ENCODE measurements around the gene PXMP2.

PXMP2 gene

GRCh38 chr12:132649226-132649945 is 38.0 kb upstream of the PXMP2 start:
- Histone ChIP-seq H3K27me3 (replicated peaks) (no peaks in the 10 kb centered on the region), H3K27ac (no peak overlapping the region), H3K36me3 (replicated peaks) (no peaks in the 10 kb centered on the region), H3K4me3 (ENCODE audit: low read depth, low read length) (no peak overlapping the region)
- TF ChIP-seq CTCF (IDR thresholded peaks at IDR 0.05; ENCODE audit: low read depth, low read length, missing control alignments) = no peak
- no peak for DNase-seq
- in situ Hi-C loops (cut with HindIII; ENCODE audit: low pct_ligation_motif_present, low sequenced_read_pairs) = no loop called here

GRCh38 chr12:132651444-132652100 is 35.8 kb upstream of the PXMP2 start:
- no peak overlapping the region for H3K27ac ChIP-seq
- no peaks in the 10 kb centered on the region for H3K36me3 ChIP-seq (replicated peaks)
- H3K4me3 ChIP-seq (ENCODE audit: low read depth, low read length) = no peak overlapping the region
- in situ Hi-C loops (cut with HindIII; ENCODE audit: low pct_ligation_motif_present, low sequenced_read_pairs) = no loop called here
- no peak for TF ChIP-seq CTCF (IDR thresholded peaks at IDR 0.05; ENCODE audit: low read depth, low read length, missing control alignments)
- H3K27me3 ChIP-seq (replicated peaks) = no peaks in the 10 kb centered on the region
- DNase-seq = no peak

- no peak for DNase-seq
- H3K36me3 ChIP-seq (replicated peaks) = peaks cover 18% of the 10 kb centered on the region
Measured at GRCh38 chr12:132653567-132654290, 33.7 kb upstream of the PXMP2 start.

GRCh38 chr12:132657004-132657727 is 30.2 kb upstream of the PXMP2 start:
- Histone ChIP-seq H3K36me3 (replicated peaks) (peaks cover 25% of the 10 kb centered on the region), H3K27ac (no peak overlapping the region), H3K4me3 (ENCODE audit: low read depth, low read length) (no peak overlapping the region), H3K27me3 (replicated peaks) (no peaks in the 10 kb centered on the region)
- TF ChIP-seq CTCF (IDR thresholded peaks at IDR 0.05; ENCODE audit: low read depth, low read length, missing control alignments) = no peak
- in situ Hi-C loops (cut with HindIII; ENCODE audit: low pct_ligation_motif_present, low sequenced_read_pairs) = no loop called here
- no peak for DNase-seq

More at GRCh38 chr12:132653567-132654290, 33.7 kb upstream of the PXMP2 start:
- no peak overlapping the region for H3K27ac ChIP-seq
- TF ChIP-seq CTCF (IDR thresholded peaks at IDR 0.05; ENCODE audit: low read depth, low read length, missing control alignments) = no peak
- no peak overlapping the region for H3K4me3 ChIP-seq (ENCODE audit: low read depth, low read length)
- in situ Hi-C loops (cut with HindIII; ENCODE audit: low pct_ligation_motif_present, low sequenced_read_pairs) = no loop called here
- H3K27me3 ChIP-seq (replicated peaks) = no peaks in the 10 kb centered on the region

GRCh38 chr12:132658149-132658894 is 29.1 kb upstream of the PXMP2 start:
- no peak for DNase-seq
- Histone ChIP-seq H3K4me3 (ENCODE audit: low read depth, low read length) (no peak overlapping the region), H3K27me3 (replicated peaks) (no peaks in the 10 kb centered on the region), H3K27ac (no peak overlapping the region), H3K36me3 (replicated peaks) (peaks cover 25% of the 10 kb centered on the region)
- TF ChIP-seq CTCF (IDR thresholded peaks at IDR 0.05; ENCODE audit: low read depth, low read length, missing control alignments) = no peak
- in situ Hi-C loops (cut with HindIII; ENCODE audit: low pct_ligation_motif_present, low sequenced_read_pairs) = no loop called here
